Endodermal cell (in vitro differentiated cells): ENCODE results near the gene ROPN1L. TPM values are rescaled to one million over a fixed set of nuclear protein-coding genes. Genes with fewer than 3 reads are reported as not detected.

Source experiments
- DNase-seq: peaks from one replicate; pipeline ENCODE4 v3.0.0-alpha.2; 2017
- H3K27ac ChIP-seq: 2 replicates; pipeline ENCODE4 v1.5.1; 2013; ENCODE audit warnings: mild to moderate bottlenecking, low read depth, low read length, moderate library complexity
- H3K27me3 ChIP-seq: 2 replicates; pipeline ENCODE4 v1.6.1; 2013; ENCODE audit warnings: mild to moderate bottlenecking, low read length, moderate library complexity; ENCODE audit not compliant: insufficient read depth, control insufficient read depth, poor library complexity, severe bottlenecking
- H3K36me3 ChIP-seq: 2 replicates; pipeline ENCODE4 v1.7.0; 2013; ENCODE audit warnings: mild to moderate bottlenecking, low read length, moderate library complexity; ENCODE audit not compliant: control insufficient read depth, insufficient read depth
- H3K4me1 ChIP-seq: one replicate; pipeline ENCODE4 v1.7.0; 2013; ENCODE audit warnings: low read length; ENCODE audit not compliant: control insufficient read depth, insufficient read depth
- H3K4me3 ChIP-seq: 2 replicates; pipeline ENCODE4 v1.5.1; 2013; ENCODE audit warnings: mild to moderate bottlenecking, low read length, moderate library complexity
- H3K9ac ChIP-seq: 2 replicates; pipeline ENCODE4 v1.6.1; 2013; ENCODE audit warnings: mild to moderate bottlenecking, low read length, moderate library complexity; ENCODE audit not compliant: poor library complexity, severe bottlenecking; ENCODE audit errors: extremely low read depth
- H3K9me3 ChIP-seq: 2 replicates; pipeline ENCODE4 v1.6.1; 2013; ENCODE audit warnings: mild to moderate bottlenecking, low read length, moderate library complexity; ENCODE audit not compliant: control insufficient read depth
- H3K27ac Mint-ChIP-seq: 2 replicates; pipeline ENCODE4 v1.8.0; 2020; ENCODE audit warnings: mixed read lengths
- H3K27me3 Mint-ChIP-seq: 2 replicates; pipeline ENCODE4 v1.8.0; 2021; ENCODE audit warnings: mild to moderate bottlenecking, mixed read lengths; ENCODE audit not compliant: insufficient read depth
- H3K36me3 Mint-ChIP-seq: 2 replicates; pipeline ENCODE4 v1.8.0; 2020; ENCODE audit warnings: low read depth, mixed read lengths
- H3K4me1 Mint-ChIP-seq: 2 replicates; pipeline ENCODE4 v1.8.0; 2020; ENCODE audit warnings: mixed read lengths
- H3K4me3 Mint-ChIP-seq: 2 replicates; pipeline ENCODE4 v1.8.0; 2020; ENCODE audit warnings: mild to moderate bottlenecking, moderate library complexity, mixed read lengths
- H3K9me3 Mint-ChIP-seq: 2 replicates; pipeline ENCODE4 v1.8.0; 2020; ENCODE audit warnings: mild to moderate bottlenecking, mixed read lengths
- WGBS, 2 experiments: methylation state at CpG; one replicate each; pipeline versions ENCODE4 v1.1.5 to v1.1.7; 2013; ENCODE audit warnings: missing lambda C conversion rate in 2 of 2, mixed read lengths in 1 of 2; ENCODE audit not compliant: insufficient coverage in 1 of 2, insufficient read length in 1 of 2; 5-methylcytosine and 5-hydroxymethylcytosine counted together
- total RNA-seq, 2 donors: library from RNA; stranded (reverse); fragmentation: NEBNext Ultra II Directional in 1 of 2; extraction: Animal tissue kit (Norgen Biotek cat#: 25700) in 1 of 2; gene quantifications; 2 replicates in 1 of 2; 3 replicates in 1 of 2; pipeline ENCODE4 v1.2.1, GENCODE V29; 2021
- TF ChIP-seq, protein P1 (sequence below): fragments of 200-600 bp; sonication (generic); conservative IDR thresholded peaks from 2 replicates; pipeline ENCODE4 v1.5.0; 2021; ENCODE audit warnings: antibody characterized with exemption, mild to moderate bottlenecking

Gene ROPN1L
- total RNA-seq, 2 donors from 2014 or later: 0.70 TPM; not detected in 1

DNA sequence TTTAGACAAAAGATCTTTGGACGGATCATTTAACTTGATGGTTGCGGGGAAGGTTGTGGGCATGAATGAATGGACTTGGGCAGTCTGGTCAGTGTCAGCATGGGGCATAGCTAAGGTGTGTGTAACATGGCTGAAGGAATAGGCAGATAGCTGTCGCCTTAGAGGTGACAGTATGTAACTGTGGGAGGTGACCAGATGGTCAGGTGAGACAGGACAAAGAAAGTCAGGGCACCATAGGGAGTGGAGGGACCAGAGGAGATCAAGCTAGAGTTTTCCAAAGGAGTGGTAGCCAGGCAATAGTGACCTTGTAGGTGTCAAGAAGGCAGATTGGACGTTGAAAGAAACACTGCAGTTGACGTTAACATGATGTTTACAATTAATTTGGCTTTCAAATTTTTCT lies 45.1 kb upstream of the ROPN1L start:
- Histone ChIP-seq H3K36me3 (peaks cover 82% of the 10 kb centered on the region), H3K27ac (no peak overlapping the region), H3K27me3 (no peaks in the 10 kb centered on the region), H3K9me3 (no peaks in the 10 kb centered on the region), H3K4me1 (no peaks in the 10 kb centered on the region), H3K4me3 (no peak overlapping the region), H3K9ac (no peak overlapping the region)
- H3K27me3 Mint-ChIP-seq: no peaks in the 10 kb centered on the region
- no peak overlapping the region for H3K27ac Mint-ChIP-seq
- H3K4me3 Mint-ChIP-seq: no peak overlapping the region
- H3K9me3 Mint-ChIP-seq: peaks cover 2% of the 10 kb centered on the region
- peaks cover 53% of the 10 kb centered on the region for H3K36me3 Mint-ChIP-seq
- H3K4me1 Mint-ChIP-seq: peaks cover 4% of the 10 kb centered on the region
- no peak for DNase-seq
- WGBS, 2 experiments: 94 to 95% methylated on average over 5 of the region's 5 CpGs
- TF ChIP-seq, protein P1, sequence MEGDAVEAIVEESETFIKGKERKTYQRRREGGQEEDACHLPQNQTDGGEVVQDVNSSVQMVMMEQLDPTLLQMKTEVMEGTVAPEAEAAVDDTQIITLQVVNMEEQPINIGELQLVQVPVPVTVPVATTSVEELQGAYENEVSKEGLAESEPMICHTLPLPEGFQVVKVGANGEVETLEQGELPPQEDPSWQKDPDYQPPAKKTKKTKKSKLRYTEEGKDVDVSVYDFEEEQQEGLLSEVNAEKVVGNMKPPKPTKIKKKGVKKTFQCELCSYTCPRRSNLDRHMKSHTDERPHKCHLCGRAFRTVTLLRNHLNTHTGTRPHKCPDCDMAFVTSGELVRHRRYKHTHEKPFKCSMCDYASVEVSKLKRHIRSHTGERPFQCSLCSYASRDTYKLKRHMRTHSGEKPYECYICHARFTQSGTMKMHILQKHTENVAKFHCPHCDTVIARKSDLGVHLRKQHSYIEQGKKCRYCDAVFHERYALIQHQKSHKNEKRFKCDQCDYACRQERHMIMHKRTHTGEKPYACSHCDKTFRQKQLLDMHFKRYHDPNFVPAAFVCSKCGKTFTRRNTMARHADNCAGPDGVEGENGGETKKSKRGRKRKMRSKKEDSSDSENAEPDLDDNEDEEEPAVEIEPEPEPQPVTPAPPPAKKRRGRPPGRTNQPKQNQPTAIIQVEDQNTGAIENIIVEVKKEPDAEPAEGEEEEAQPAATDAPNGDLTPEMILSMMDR: no peak

DNA sequence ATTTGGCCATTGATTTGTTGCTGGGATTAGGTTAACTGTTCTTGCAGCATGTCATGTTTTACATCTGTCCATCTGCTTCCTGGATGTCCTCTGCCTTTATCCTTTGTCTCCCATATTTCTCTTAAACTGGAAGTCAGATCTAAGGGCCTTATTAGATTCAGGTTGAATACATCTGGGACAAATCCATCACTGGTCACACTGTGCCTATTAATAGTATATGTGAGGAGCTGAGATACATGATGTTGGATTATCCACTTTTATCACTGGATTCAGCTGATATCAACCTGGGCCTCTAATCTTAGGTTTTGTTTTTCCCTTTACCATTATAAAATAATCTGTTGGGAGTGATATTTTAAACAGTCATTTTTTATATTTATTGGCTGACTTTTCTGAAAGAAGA lies 41.8 kb upstream of the ROPN1L start:
- Histone ChIP-seq H3K9me3 (peaks cover 11% of the 10 kb centered on the region), H3K4me1 (no peaks in the 10 kb centered on the region), H3K36me3 (peaks cover 84% of the 10 kb centered on the region), H3K27ac (no peak overlapping the region), H3K27me3 (no peaks in the 10 kb centered on the region), H3K4me3 (no peak overlapping the region), H3K9ac (no peak overlapping the region)
- no peak overlapping the region for H3K27ac Mint-ChIP-seq
- TF ChIP-seq, protein P1: no peak
- H3K27me3 Mint-ChIP-seq: no peaks in the 10 kb centered on the region
- H3K4me3 Mint-ChIP-seq: no peak overlapping the region
- DNase-seq: no peak
- H3K9me3 Mint-ChIP-seq: no peaks in the 10 kb centered on the region
- H3K36me3 Mint-ChIP-seq: peaks cover 59% of the 10 kb centered on the region
- H3K4me1 Mint-ChIP-seq: peaks cover 4% of the 10 kb centered on the region

DNA sequence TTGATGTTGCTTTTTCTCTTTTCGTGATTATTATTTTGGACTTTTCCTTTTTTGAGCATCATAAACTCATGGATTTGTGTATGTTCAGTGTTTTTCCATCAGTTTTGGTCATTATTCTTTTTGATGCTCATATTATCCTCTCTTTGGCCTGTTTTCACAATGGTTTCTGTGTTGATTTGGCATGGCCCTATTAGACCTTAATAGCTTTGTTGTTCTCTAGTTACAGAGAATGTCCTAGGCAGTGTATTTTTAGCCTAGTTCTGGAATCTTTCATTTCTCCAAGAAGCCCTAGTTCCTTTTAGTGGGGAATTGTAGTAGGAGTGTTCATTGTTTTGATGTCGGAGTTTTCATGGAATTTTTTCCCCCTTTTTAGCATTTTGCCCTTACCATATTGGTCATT lies 41.3 kb upstream of the ROPN1L start:
- no peaks in the 10 kb centered on the region for H3K27me3 Mint-ChIP-seq
- WGBS, 2 experiments: 100% methylated on average over 1 of the region's 2 CpGs; no CpG with 5 or more reads in 1 of the 2 experiments
- H3K36me3 ChIP-seq: peaks cover 87% of the 10 kb centered on the region

More for the DNA sequence above, 41.3 kb upstream of the ROPN1L start:
- Mint-ChIP-seq H3K4me1 (peaks cover 3% of the 10 kb centered on the region), H3K9me3 (no peaks in the 10 kb centered on the region), H3K36me3 (peaks cover 61% of the 10 kb centered on the region), H3K4me3 (no peak overlapping the region), H3K27ac (no peak overlapping the region)
- Histone ChIP-seq H3K4me3 (no peak overlapping the region), H3K27ac (no peak overlapping the region), H3K4me1 (no peaks in the 10 kb centered on the region), H3K9ac (no peak overlapping the region), H3K27me3 (no peaks in the 10 kb centered on the region), H3K9me3 (peaks cover 17% of the 10 kb centered on the region)
- TF ChIP-seq, protein P1: no peak
- DNase-seq: no peak
